SK-N-SH treated with all-trans-retinoic acid at 6 μM for 48 hours (cell line): ENCODE data around the gene PLS3.

Experiments used
- ESRRG ChIP-seq: fragments of 250-450 bp; sonication (Bioruptor Pico); IDR thresholded peaks from 2 replicates; pipeline ENCODE4 v1.6.1; 2021; ENCODE audit warnings: mild to moderate bottlenecking
- RARB ChIP-seq: fragments of 250-450 bp; sonication (Bioruptor Pico); IDR thresholded peaks from 2 replicates; pipeline ENCODE4 v1.8.0; 2021; ENCODE audit warnings: mild to moderate bottlenecking, moderate library complexity
- TCF4 ChIP-seq: fragments of 250-450 bp; sonication (Bioruptor Pico); IDR thresholded peaks from 2 replicates; pipeline ENCODE4 v1.8.0; 2021; ENCODE audit warnings: mild to moderate bottlenecking, moderate library complexity, borderline replicate concordance

GRCh38 chrX:115539841-115540240 lies 21.1 kb upstream of the PLS3 start:
- TF ChIP-seq RARB (CRISPR knock-in tag) (no peak), ESRRG (CRISPR knock-in tag) (no peak), TCF4 (CRISPR knock-in tag) (no peak)
